SK-N-SH (cell line): ENCODE data around the gene TRPV6. TPM values are rescaled to one million over a fixed set of nuclear protein-coding genes. Genes with fewer than 3 reads are reported as not detected.

Experiments
- CTCF ChIA-PET: fragments of 300-600, 350-600 bp; formaldehyde crosslinking; extraction: SDS; loops from one replicate; lab custom pipeline; 2021; lab: Yijun Ruan, JAX
- POLR2A ChIA-PET: fragments of 350-600 bp; sonication (Branson Sonifier 250); formaldehyde crosslinking; extraction: SDS; loops from one replicate; lab custom pipeline; 2020; ENCODE audit warnings: antibody characterized with exemption, inconsistent platforms; lab: Yijun Ruan, JAX
- DNase-seq: peaks from one replicate; pipeline ENCODE4 v3.0.0; 2012
- H2AFZ ChIP-seq: fragments of 200-600 bp; sonication (generic); 2 replicates; pipeline ENCODE4 v1.8.1; 2016; ENCODE audit warnings: antibody characterized with exemption, mild to moderate bottlenecking, low read depth
- H3F3A ChIP-seq: fragments of 200-600 bp; sonication (generic); replicated peaks from 2 replicates; pipeline ENCODE3; 2016; ENCODE audit warnings: antibody characterized with exemption, mild to moderate bottlenecking; ENCODE audit not compliant: insufficient read depth
- H3K27ac ChIP-seq, 2 experiments: fragments of 200-500 bp in 1 of 2; fragments of 200-600 bp in 1 of 2; sonication (Bioruptor generic) in 1 of 2; sonication (generic), shearing (Covaris generic) in 1 of 2; 2 replicates each; pipeline versions ENCODE4 v1.5.1 to v1.6.1; 2014 to 2016; ENCODE audit warnings: low read depth in 2 of 2, inconsistent platforms in 1 of 2, low read length in 1 of 2, mild to moderate bottlenecking in 1 of 2, mixed read lengths in 1 of 2
- H3K27me3 ChIP-seq: fragments of 200-600 bp; sonication (generic), shearing (Covaris generic); 2 replicates; pipeline ENCODE4 v1.6.1; 2016; ENCODE audit warnings: mixed run types; ENCODE audit not compliant: insufficient read depth
- H3K36me3 ChIP-seq, 2 experiments: fragments of 200-500 bp in 1 of 2; fragments of 200-600 bp in 1 of 2; sonication (Bioruptor generic) in 1 of 2; sonication (generic) in 1 of 2; replicated peaks in 1 of 2; 2 replicates each; pipeline versions ENCODE3 to v1.5.1; 2014 to 2016; ENCODE audit warnings: low read length in 1 of 2, mild to moderate bottlenecking in 1 of 2; ENCODE audit not compliant: insufficient read depth in 2 of 2, control insufficient read depth in 1 of 2
- H3K4me1 ChIP-seq, 2 experiments: fragments of 200-500 bp in 1 of 2; fragments of 200-600 bp in 1 of 2; sonication (Bioruptor generic) in 1 of 2; sonication (generic), shearing (Covaris generic) in 1 of 2; 2 replicates each; pipeline versions ENCODE4 v1.5.1 to v1.6.1; 2014 to 2016; ENCODE audit warnings: low read depth in 1 of 2, low read length in 1 of 2, mixed run types in 1 of 2; ENCODE audit not compliant: insufficient read depth in 2 of 2, control insufficient read depth in 1 of 2
- H3K4me2 ChIP-seq: fragments of 200-600 bp; sonication (generic), shearing (Covaris generic); 2 replicates; pipeline ENCODE4 v1.6.1; 2017; ENCODE audit warnings: mixed run types
- H3K4me3 ChIP-seq, 2 experiments: fragments of 200-500 bp in 1 of 2; fragments of 200-600 bp in 1 of 2; sonication (Bioruptor generic) in 1 of 2; sonication (generic), shearing (Covaris generic) in 1 of 2; 2 replicates each; pipeline versions ENCODE4 v1.5.1 to v1.8.1; 2014 to 2016; ENCODE audit warnings: low read depth in 2 of 2, inconsistent platforms in 1 of 2, low read length in 1 of 2, mild to moderate bottlenecking in 1 of 2, mixed read lengths in 1 of 2, moderate library complexity in 1 of 2
- H3K79me2 ChIP-seq: fragments of 200-600 bp; sonication (generic); 2 replicates; pipeline ENCODE4 v1.8.1; 2017; ENCODE audit warnings: mild to moderate bottlenecking; ENCODE audit not compliant: insufficient read depth
- H3K9ac ChIP-seq: fragments of 200-600 bp; sonication (generic); 2 replicates; pipeline ENCODE4 v1.6.1; 2017; ENCODE audit warnings: mixed run types
- H3K9me2 ChIP-seq: fragments of 200-600 bp; sonication (generic); 2 replicates; pipeline ENCODE4 v1.6.1; 2017; ENCODE audit warnings: mixed run types
- H3K9me3 ChIP-seq: fragments of 200-600 bp; sonication (generic); 2 replicates; pipeline ENCODE4 v1.6.1; 2017; ENCODE audit warnings: mixed run types, mild to moderate bottlenecking, moderate library complexity
- H4K20me1 ChIP-seq: fragments of 200-600 bp; sonication (generic); 2 replicates; pipeline ENCODE4 v1.6.1; 2017; ENCODE audit warnings: mild to moderate bottlenecking, mixed run types; ENCODE audit not compliant: insufficient read depth
- CTCF ChIP-seq: fragments of 200-600 bp; sonication (generic); IDR thresholded peaks from 2 replicates; pipeline ENCODE4 v1.6.1; 2017; ENCODE audit warnings: antibody characterized with exemption, mild to moderate bottlenecking, moderate library complexity
- EP300 ChIP-seq, 2 experiments: IDR thresholded peaks; 2 replicates each; pipeline versions ENCODE4 v1.4.0 to v1.6.1; 2012; ENCODE audit warnings: borderline replicate concordance in 1 of 2, low read depth in 1 of 2, low read length in 1 of 2
- EZH2phosphoT487 ChIP-seq: fragments of 200-600 bp; sonication (generic); IDR thresholded peaks from 2 replicates; pipeline ENCODE4 v1.6.1; 2017; ENCODE audit warnings: low read depth, mixed run types, mild to moderate bottlenecking, antibody characterized with exemption, moderate library complexity, borderline replicate concordance
- FOSL2 ChIP-seq: IDR thresholded peaks from 2 replicates; pipeline ENCODE4 v1.4.0; 2012; ENCODE audit warnings: low read depth, mild to moderate bottlenecking, moderate library complexity, borderline replicate concordance
- GABPA ChIP-seq: IDR thresholded peaks from 2 replicates; pipeline ENCODE4 v1.4.0; 2012; ENCODE audit warnings: low read depth, mild to moderate bottlenecking
- JUND ChIP-seq: IDR thresholded peaks from 2 replicates; pipeline ENCODE4 v1.4.0; 2012
- MEF2A ChIP-seq: IDR thresholded peaks from 2 replicates; pipeline ENCODE4 v1.4.0; 2012; ENCODE audit warnings: low read depth, borderline replicate concordance
- MXI1 ChIP-seq: IDR thresholded peaks from 2 replicates; pipeline ENCODE4 v1.6.1; 2012; ENCODE audit warnings: mild to moderate bottlenecking, low read depth, low read length, improper control_type of control experiment
- NFIC ChIP-seq: IDR thresholded peaks from 2 replicates; pipeline ENCODE4 v1.4.0; 2012; ENCODE audit warnings: borderline replicate concordance
- RAD21 ChIP-seq: IDR thresholded peaks from 2 replicates; pipeline ENCODE4 v1.6.1; 2012; ENCODE audit warnings: mild to moderate bottlenecking, low read length
- REST ChIP-seq: IDR thresholded peaks from 2 replicates; pipeline ENCODE4 v1.6.1; 2012; ENCODE audit warnings: mild to moderate bottlenecking, low read depth, low read length, moderate library complexity
- RFX5 ChIP-seq: IDR thresholded peaks from 2 replicates; pipeline ENCODE4 v1.6.1; 2012; ENCODE audit warnings: mild to moderate bottlenecking, improper control_type of control experiment, low read length
- SIN3A ChIP-seq: IDR thresholded peaks from 2 replicates; pipeline ENCODE4 v1.6.1; 2012; ENCODE audit warnings: low read depth, mild to moderate bottlenecking, low read length, moderate library complexity, borderline replicate concordance
- WGBS: methylation state at CpG from one replicate; pipeline ENCODE4 v1.1.6; 2017; ENCODE audit warnings: low lambda C conversion rate; 5-methylcytosine and 5-hydroxymethylcytosine counted together
- polyA plus RNA-seq, 3 experiments: library from polyadenylated mRNA; depleted of rRNA; stranded (reverse); fragments of >200 nt; gene quantifications; 2 replicates each; pipeline ENCODE4 v1.2.3, GENCODE V29; 2012
- TF ChIP-seq, protein P1 (sequence below): IDR thresholded peaks from 2 replicates; pipeline ENCODE4; 2012
- TF ChIP-seq, protein P2 (sequence below): IDR thresholded peaks from 2 replicates; pipeline ENCODE4 v1.4.0; 2012; ENCODE audit warnings: low read depth, borderline replicate concordance

Gene TRPV6
- polyA plus RNA-seq, 1 of the 3 experiments (the other 2 are of a cell fraction) = not detected

GRCh38 chr7:142851919-142852318 lies 33.6 kb downstream of the TRPV6 start:
- ChIA-PET CTCF (interaction anchor here (1.0 to 3.3 kb wide), 11 partner anchors 9 to 363 kb away, joined by 3 to 29 read pairs (median 4); no protein-coding TSS in a partner anchor), POLR2A (no interaction called here)
- Histone ChIP-seq H3K27me3 (peaks cover 42% of the 10 kb centered on the region; the same call in 1 of the 2 replicates), H3K4me2 (no peak overlapping the region), H2AFZ (no peak overlapping the region), H3F3A (no peaks in the 10 kb centered on the region), H3K79me2 (no peaks in the 10 kb centered on the region), H4K20me1 (no peaks in the 10 kb centered on the region), H3K4me3 (no peak overlapping the region), H3K27ac (no peak overlapping the region), H3K9ac (no peak overlapping the region), H3K36me3 (no peaks in the 10 kb centered on the region), H3K4me1 (peaks cover 0 to 14% of the 10 kb centered on the region in 2 experiments; a peak in 1 of 4 replicates), H3K9me2 (no peaks in the 10 kb centered on the region), H3K9me3 (no peaks in the 10 kb centered on the region)
- TF ChIP-seq MXI1 (no peak), GABPA (no peak), NFIC (no peak), EZH2phosphoT487 (no peak), FOSL2 (no peak), CTCF (no peak), MEF2A (no peak), EP300 (IDR thresholded peaks at IDR 0.05; ENCODE audit: borderline replicate concordance in 1 of 2, low read depth in 1 of 2, low read length in 1 of 2) (no peak), JUND (no peak), RAD21 (no peak), SIN3A (no peak), RFX5 (no peak)
- TF ChIP-seq, protein P1, sequence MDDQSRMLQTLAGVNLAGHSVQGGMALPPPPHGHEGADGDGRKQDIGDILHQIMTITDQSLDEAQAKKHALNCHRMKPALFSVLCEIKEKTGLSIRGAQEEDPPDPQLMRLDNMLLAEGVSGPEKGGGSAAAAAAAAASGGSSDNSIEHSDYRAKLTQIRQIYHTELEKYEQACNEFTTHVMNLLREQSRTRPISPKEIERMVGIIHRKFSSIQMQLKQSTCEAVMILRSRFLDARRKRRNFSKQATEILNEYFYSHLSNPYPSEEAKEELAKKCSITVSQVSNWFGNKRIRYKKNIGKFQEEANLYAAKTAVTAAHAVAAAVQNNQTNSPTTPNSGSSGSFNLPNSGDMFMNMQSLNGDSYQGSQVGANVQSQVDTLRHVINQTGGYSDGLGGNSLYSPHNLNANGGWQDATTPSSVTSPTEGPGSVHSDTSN = no peak
- no peak for DNase-seq

DNA sequence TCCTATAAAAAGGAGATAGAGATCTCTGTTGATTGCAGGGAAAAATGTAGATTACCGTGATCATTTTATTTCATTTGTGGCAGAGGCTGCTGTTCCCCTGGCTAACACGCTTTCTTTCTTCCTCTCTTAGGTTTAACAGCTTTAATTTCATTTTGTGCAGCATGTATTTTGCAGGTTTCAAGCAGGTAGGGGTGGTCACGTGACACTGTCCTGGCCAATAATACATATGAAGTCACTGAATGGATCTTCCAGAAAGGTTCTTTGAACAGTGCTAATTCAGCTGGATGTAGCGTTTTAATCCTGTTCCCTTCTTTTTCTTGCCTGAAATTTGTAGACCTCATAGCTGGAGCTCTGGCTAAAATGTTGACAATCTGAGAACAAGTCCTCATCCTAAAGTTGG lies 34.3 kb downstream of the TRPV6 start:
- 56% methylated on average over 4 of the region's 4 CpGs for WGBS

More for the DNA sequence above, 34.3 kb downstream of the TRPV6 start:
- H3K4me3 ChIP-seq = no peak overlapping the region
- TF ChIP-seq REST (no peak), MEF2A (no peak)
- TF ChIP-seq, protein P1 = no peak
- TF ChIP-seq, protein P2, sequence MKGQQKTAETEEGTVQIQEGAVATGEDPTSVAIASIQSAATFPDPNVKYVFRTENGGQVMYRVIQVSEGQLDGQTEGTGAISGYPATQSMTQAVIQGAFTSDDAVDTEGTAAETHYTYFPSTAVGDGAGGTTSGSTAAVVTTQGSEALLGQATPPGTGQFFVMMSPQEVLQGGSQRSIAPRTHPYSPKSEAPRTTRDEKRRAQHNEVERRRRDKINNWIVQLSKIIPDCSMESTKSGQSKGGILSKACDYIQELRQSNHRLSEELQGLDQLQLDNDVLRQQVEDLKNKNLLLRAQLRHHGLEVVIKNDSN = peak; percentile 37; the same call in 1 of the 2 replicates
- TF ChIP-seq, all 33 proteins: peak for 1
- Histone ChIP-seq H3K9me3 (no peaks in the 10 kb centered on the region), H3F3A (no peaks in the 10 kb centered on the region), H3K27ac (no peak overlapping the region), H3K79me2 (no peaks in the 10 kb centered on the region), H3K9ac (no peak overlapping the region), H3K4me2 (no peak overlapping the region), H3K9me2 (no peaks in the 10 kb centered on the region), H3K27me3 (peaks cover 42% of the 10 kb centered on the region; the same call in 1 of the 2 replicates), H3K4me1 (peaks cover 0 to 14% of the 10 kb centered on the region in 2 experiments; a peak in 1 of 4 replicates), H3K36me3 (no peaks in the 10 kb centered on the region), H2AFZ (no peak overlapping the region), H4K20me1 (no peaks in the 10 kb centered on the region)
- no peak for DNase-seq
- CTCF ChIA-PET = interaction anchor here (1.0 to 3.3 kb wide), 12 partner anchors 9 to 317 kb away, joined by 3 to 29 read pairs (median 4); no protein-coding TSS in a partner anchor
- POLR2A ChIA-PET = no interaction called here
